Occipital lobe (tissue), 2 donors: ENCODE results near the gene XRCC1. TPM values are rescaled to one million over a fixed set of nuclear protein-coding genes. Genes with fewer than 3 reads are reported as not detected.
A peak's percentile ranks its signal among the peaks of the same experiment; 100 is the strongest.
"Not testable (repeated sequence)": the region's sequence is repeated elsewhere in the genome, so short reads cannot be mapped to it uniquely, and the experiment has no call there.

Experiments
- DNase-seq: peaks from one replicate; lab custom pipeline; 2025; lab: John Stamatoyannopoulos, UW
- total RNA-seq: library from RNA; depleted of rRNA; stranded (reverse); fragments of >200 nt; gene quantifications from one replicate; pipeline ENCODE4 v1.2.3, GENCODE V29; 2014

XRCC1 gene
- total RNA-seq, 1 donor from 2014 or later, result 12.8 TPM

DNA sequence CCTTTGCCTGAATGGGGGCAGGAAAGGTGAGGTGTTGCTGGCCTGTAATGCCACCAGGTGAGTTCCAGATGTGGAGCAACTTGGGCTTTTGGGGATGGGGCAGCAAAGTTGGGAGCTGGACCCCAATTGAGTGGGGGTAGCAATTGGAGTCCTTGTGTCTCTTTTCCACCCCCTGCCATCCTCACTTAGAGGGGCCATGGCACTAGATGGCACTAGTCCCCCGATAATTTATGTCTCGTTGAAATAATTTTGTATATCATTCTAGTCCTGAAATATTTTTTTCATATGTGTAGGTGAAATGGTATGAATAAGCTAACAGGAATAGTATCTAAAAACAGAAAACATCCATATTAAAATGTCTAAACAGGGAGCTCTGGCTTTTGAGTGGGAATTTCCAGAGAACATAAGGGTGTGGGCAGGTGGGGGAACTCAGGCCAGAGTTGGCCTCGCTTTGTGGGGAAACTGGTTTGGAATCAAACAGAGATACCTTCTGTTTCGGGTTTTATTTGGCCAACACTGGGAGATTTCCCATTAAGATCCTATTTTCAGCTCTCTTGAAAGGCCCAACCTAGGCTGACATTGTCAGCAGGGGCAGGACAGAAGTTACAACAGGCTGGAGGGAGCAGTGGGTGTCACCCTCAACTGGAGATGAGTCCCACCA lies 24.4 kb upstream of the XRCC1 start:
- no peak for DNase-seq

DNA sequence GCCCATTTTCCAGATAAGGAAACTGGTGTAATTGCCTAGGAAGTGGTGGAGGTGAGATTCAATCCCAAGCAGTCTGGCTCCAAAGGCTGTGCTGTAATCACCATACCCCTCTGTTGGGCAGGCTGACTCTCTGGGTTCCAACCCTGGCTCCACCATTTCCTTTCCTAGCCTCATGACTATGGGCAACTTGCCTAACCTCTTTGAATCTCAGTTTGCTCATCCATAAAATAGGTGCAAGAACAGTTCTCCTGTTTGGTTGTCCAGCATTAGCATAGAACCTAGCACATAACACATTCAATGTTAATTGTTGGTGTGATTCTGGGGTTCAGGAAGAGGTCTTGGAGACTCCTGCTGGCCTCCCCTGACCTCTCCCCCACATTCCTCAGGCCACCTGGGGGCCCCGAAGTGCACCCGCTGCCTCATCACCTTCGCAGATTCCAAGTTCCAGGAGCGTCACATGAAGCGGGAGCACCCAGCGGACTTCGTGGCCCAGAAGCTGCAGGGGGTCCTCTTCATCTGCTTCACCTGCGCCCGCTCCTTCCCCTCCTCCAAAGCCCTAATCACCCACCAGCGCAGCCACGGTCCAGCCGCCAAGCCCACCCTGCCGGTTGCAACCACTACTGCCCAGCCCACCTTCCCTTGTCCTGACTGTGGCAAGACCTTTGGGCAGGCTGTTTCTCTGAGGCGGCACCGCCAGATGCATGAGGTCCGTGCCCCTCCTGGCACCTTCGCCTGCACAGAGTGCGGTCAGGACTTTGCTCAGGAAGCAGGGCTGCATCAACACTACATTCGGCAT lies 23.3 kb upstream of the XRCC1 start:
- DNase-seq, result no peak

DNA sequence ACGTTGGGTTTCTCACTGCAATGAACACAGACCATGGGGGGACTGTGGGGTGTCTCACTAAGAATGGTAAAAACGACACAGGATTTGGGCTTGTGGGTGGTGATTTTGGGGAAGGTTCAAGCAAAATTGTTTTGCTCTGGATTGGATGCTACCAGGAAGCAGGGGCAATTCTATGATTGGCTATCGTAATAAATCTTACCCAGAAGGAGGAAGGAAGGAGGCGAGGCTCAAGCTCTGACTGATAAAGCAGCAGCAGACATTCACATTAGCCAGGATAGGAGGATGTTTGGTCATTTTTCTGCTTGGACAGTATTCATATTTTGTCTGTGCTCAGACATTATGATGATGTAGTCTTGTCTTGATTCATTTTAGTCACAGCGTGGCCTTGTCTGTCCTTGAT lies 22.5 kb upstream of the XRCC1 start:
- DNase-seq, result no peak

DNA sequence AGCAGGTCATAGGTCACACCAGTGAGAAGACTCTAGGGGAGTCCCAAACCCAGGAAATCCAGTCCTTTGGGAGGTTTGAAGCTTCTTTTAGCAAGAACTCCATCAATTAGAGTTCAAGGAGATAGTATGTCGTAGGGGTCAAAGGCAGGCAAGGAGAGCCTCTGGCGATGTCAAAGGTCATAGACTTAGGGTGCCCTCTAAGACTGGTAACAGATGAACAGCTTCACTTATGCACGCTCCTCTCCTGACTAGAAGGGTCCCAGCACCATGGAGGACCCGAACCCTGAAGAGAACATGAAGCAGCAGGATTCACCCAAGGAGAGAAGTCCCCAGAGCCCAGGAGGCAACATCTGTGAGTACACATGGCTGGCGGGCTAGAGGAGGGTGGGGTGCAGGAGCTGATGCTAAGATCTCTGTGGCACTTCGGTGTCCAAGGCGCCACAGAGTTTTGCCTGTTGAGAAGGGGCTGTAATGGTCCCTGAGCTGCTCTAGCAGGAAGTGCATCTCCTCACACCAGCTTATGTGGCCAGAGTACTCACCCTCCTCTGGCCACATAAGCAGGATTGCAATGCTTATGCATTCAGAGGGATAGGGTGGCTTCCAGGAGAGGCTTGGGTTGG lies 21.6 kb upstream of the XRCC1 start:
- DNase-seq, result no peak

DNA sequence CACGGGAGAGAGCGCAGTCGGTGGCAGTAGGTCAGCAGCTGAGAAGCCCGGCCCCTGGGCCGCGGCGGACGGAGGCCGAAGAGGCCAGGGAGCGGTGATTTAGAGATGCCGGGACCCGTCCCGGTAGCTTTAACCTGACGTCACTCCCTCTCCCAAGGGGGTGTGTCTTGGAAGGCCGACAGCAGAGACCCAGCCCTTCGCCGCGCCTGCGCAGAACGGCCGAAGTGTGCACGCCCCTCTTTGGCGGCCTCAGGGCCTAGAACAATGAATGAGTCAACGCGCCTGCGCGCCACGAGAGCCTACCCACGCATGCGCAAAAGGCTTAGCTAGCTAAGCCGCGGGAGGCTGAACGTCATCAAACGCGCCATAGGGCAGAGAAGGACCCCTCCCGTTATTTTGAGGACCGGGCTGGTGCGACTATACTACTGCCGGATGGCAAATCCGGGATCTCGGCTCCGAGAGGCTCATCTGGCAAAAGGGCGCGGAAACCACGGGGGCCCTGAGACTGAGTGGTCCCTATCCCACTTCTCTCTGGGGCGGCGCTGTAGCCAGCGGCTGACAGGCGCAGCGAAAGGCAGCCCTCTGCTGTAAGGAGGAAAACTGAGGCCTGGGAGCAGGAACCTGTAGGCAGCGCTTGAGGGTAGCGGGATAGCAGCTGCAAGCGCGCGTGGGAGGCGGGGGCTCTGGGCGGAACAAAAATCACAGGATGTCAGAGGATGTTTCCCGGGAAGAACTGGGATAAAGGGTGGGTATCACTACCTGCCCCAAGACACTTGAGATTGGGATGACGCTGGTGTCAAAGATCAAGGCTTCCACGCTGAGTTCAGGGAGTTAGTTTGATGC lies 20.9 kb upstream of the XRCC1 start, which contains the start of the genes IRGQ and ZNF576:
IRGQ (minus strand) TSS at position 136 of the 843 bp plus-strand sequence. CDS start 796 bp downstream, outside the sequence.
ZNF576 (plus strand) TSS at position 597 of the 843 bp plus-strand sequence. CDS start 514 bp downstream, outside the sequence.
- peak; percentile 98 for DNase-seq

DNA sequence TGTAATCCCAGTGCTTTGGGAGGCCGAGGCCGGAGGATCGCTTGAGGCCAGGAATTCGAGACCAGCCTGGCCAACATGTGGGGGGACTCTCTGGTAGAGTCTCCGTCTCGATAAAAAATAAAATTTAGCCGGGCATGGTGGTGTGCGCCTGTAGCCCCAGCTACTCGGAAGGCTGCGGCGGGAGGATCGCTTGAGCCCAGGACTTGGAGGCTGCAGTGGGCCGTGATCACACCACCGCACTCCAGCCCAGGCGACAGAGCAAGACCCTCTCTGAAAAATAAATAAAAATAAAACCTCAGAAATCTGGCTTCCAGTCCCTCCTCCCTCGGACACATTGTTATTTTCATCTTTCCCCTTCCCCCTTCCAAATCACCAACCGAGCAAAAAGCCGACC lies 20.3 kb upstream of the XRCC1 start:
- DNase-seq, result no peak

DNA sequence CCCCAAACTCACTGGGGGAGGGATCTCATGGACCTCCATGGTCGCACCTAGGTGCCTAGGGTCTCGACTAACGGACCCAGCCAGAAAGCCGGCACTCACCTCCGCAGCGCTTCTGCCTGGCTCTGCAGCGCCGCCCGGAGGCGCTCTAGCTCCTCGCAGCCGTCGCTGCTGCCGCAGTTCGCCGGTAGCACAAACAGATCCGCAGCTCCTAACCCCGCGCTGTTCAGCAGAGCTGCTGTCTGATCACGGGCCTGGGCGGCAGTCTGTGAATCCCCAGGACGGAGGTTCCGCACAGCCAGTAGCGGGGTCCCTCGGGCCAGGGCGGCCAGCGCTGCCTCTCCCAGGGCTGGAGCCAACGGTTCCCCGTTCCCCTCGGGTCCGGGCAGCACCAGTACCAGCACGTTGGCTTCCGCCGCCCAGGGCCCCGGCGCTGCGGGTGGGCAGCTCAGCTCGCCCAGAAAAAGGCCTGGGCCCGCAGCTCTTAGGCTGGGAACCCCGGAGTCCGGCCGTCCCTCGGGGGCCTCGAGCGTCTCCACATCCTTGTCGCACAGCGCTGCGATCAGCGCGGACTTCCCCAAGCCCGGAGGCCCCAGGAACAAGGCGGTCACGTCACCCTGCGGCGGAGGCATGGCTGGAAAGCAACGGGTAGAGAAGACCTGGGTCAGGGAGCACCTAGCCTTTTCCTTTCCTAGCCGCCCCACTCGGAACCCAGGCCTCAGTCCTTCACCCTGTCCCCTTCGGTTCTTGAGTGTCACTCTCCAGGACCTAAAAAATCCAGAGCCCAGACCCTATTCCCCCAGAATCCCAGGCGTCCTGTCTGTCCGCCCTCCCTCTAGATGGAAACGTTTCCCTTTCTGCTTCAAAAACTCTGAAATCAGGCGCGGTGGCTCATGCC lies 19.6 kb upstream of the XRCC1 start:
- DNase-seq, result no peak

DNA sequence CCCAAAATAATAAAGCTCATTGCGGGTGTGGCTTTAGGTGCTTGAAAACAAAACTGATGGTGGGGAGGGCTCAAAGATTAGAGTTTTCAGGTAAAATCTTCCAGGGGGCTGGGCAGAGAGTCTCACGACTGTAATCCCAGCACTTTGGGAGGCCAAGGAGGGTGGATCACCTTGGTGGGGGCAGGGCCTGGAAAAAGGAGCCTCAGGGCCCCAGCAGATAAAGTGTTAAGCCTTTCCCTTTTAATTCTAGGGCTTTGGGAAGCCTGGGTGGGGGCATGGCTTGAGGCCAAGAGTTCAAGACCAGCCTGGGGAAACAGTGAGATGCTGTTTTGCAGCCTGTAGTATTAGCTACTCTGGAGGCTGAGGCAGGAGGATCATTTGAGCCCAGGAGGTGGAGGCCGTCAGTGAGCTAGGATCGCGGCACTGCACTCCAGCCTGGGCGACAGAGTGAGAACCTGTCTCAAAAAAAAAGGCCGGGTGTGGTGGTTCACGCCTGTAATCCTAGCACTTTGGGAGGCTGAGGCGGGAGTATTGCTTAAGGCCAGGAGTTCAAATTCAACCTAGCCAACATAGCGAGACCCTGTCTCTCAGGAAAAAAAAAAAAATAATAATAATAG lies 18.9 kb upstream of the XRCC1 start:
- no peak for DNase-seq

DNA sequence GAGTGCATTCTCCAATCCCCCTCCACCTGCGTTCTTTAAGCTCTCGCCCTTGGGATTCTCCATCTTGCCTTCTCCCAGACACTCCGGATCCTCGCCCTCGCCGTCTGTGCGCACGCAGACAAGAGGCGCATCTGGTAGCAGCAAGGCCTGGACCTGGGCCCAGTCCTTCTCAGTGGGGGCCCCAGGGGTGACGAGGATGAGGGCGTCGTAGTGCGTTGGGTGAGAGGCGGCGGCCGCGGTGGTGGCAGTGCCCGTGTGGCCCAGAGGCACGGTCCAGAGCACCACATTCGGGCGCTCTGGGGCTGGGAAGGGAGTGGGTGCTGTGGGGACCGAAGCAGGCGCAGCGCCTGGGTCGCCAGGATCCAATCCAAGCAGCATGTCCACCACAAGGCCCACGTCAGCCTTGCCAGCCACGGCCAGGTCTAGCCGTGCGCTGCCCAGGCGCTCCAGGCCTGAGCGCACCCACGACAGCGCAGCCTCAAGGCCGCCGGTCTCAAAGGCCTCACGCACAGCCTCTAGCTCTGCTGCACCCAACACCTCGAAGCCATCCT lies 17.5 kb upstream of the XRCC1 start:
- DNase-seq, result no peak

DNA sequence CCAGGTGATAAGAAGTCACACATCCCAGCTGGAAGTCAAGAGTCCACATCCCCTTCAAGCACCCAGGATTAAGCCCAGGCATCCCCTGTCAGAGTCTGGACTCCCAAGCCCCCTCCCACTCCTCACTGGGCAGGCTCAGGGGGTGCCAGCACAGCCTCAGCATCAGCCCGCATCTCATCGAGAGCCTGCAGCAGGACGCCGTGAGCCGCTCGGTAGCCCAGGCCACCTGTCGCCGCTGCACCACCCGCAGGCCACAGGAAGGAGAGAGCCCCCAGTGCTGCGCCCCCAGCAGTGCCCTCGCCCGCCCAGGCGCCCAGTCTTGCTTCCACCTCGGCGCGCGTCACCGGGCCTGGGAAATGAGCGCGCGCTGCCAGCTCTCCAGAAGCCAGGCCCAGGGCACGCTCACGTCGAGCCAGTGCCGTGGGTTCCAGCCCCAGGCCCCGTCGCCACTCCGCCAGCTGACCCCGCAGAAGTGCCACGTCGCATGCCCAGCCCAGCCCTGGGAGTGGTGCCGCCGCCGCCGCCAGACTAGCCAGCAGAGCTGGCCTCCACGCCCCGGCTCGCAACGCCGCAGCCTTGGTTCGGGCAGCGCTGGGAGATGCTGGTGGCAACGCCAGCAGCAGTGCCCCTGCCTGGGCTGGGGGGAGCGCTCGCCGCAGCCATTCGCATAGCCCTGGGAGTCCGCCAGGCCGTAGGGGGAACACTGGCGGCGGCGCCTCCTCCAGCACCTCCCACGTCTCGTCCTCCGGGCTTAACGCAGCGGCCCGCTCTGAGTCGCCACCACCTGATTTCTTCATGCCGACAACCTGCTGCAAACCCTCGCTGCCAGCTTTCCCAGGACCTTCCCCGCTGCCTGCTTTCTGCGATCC lies 16.8 kb upstream of the XRCC1 start:
- no peak for DNase-seq

DNA sequence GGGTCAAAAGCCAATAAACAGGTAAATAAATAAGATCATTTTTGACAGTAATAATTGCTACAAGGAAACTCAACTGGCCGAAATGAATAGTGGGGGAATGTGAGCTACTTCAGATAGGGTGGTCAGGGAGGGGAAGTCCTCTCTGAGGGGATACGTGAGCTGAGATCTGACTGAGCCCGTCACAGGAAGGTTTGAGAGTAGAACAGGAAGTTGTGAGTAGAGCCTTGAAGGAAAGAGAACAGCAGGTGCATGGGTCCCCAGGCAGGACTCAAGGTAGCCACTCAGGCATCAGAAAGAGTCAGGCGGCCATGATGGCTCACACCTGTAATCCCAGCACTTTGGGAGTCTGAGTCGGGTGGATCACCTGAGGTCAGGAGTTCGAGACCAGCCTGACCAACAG lies 14.4 kb upstream of the XRCC1 start:
- no peak for DNase-seq

DNA sequence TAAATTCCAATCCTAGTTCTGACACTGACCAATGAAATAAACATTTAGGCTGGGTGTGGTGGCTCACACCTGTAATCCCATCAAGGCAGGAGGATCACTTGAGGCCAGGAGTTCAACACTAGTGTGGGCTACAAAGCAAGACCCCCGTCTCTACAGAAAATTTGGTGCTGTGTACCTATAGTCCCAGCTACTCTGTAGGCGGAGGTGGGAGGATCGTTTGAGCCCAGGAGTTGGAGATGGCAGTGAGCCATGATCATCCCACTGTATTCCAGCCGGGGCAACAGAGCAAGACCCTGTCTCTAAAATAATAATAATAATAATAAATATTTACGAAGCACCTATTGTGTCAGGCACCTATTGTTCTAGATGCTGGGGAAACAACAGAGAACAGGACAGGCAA lies 13.9 kb upstream of the XRCC1 start:
- no peak for DNase-seq

DNA sequence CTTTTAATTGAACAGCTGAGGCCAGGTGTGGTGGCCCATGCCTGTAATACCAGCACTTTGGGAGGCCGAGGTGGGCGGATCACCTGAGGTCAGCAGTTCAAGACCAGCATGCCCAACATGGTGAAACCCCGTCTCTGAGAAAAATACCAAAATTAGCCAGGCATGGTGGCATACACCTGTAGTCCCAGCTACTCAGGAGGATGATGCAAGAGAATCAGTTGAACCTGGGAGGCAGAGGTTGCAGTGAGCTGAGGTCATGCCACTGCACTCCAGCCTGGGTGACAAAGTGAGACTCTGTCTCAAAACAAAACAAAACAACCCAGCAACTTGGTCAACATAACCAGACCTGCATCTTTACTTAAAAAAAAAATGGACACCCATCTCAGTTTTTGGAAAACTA lies 11.7 kb upstream of the XRCC1 start:
- DNase-seq, result not testable (repeated sequence)

DNA sequence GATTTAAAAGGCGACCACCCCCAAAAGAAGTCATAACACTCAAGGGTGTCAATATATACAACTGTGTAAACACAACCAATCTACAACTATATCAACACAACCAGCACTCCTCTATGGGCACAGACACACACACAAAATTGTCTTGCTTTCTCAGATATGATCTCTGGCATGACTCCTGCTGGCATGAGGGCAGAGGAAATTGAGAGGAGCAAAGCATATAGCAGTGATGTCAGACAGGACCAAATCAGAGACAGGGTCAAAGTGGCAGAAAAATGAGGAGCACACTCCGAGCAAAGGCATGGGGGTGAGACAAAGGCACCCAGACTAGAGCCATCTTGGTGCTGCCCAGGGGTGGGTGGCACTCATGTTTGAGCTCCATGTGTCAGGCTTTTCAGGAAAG lies 11.0 kb upstream of the XRCC1 start:
- DNase-seq, result no peak

DNA sequence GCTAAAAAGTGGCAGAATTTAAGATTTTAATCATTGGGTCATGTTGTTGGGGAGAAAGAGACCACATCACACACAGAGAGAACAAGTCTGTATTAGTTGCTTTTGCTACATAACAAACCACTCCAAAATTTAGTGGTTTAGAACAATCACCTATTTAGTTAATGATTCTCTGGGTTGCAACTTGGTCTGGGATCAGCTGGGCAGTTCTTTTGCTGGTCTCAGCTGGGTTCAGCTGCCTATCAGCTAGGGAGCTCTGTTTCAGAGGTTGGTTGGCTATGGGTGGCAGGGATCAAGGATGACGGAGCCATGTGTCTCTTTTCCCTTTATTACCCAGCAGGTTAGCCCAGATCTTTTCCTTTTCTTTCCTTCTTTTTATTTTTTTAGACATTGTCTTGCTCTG lies 9.2 kb upstream of the XRCC1 start:
- DNase-seq, result no peak

DNA sequence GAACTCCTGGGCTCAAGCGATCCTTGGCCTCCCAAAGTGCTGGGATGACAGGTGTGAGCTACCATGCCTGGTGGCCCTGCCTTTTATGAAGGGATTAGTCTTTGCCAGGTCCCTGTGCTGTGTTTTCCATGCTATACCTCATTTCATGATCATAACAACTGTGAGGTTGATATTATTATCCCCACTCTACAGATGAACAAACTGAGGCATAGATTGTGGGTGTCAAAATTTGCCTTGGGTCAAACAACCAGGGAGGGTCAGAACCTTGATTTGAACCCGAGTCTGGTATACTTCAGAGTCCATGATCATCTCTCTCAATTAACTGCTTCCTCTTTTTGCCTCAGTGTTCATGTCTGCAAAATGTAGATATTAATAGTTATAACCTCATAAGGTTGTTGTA lies 7.2 kb upstream of the XRCC1 start:
- DNase-seq, result no peak

DNA sequence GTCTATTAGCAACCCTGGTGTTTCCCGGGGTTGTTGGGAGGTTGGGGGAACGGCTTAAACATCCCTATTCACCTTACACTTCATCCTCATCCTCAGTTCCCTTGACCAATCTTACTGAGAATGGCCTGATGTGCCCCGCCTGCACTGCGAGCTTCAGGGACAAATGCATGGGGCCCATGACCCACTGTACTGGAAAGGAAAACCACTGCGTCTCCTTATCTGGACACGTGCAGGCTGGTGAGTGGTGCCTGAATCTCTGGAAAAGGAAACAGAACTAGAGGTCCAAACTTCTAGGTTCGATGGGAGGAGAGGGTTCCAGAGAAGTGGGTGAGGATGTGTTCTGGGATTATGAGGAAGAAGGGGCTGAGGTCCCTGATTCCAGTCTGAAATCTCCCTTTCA lies 6.1 kb upstream of the XRCC1 start:
- no peak for DNase-seq

DNA sequence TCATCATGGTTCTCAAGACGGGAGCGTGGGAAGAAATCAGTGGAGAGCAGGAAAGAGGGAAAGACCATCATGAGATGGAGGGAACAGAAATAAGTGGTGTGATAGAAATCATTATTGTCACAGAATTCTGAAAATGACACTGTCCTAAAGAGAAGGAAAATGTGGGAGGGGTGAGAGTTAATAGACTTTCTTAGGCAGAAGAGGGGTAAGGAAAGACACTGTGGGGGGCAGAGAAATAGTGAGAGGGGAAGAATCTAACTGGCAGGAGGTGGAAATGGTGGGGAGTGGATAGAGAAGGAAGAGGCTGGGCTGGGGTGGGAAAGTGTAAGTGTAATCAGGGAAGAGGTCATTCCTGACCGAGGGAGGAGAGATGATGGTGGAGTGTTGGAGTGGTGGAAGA lies 3.5 kb upstream of the XRCC1 start:
- DNase-seq, result no peak
